Measurements from ENCODE around the gene CYP26B1.

CYP26B1 gene

GRCh38 chr2:72134997-72135800 lies 12.5 kb downstream of the CYP26B1 start:
- no peak overlapping the region for H3K4me3 ChIP-seq (replicated peaks; ENCODE audit: low read depth, low read length)
- no peak for DNase-seq (ENCODE audit: low read depth)
- no peak for TF ChIP-seq CTCF (IDR thresholded peaks at IDR 0.05; ENCODE audit: low read length, missing control alignments)

- no peak for TF ChIP-seq CTCF (IDR thresholded peaks at IDR 0.05; ENCODE audit: low read length, missing control alignments)
- DNase-seq (ENCODE audit: low read depth) = no peak
- H3K4me3 ChIP-seq (replicated peaks; ENCODE audit: low read depth, low read length) = no peak overlapping the region
Measured at GRCh38 chr2:72134408-72134996, 13.2 kb downstream of the CYP26B1 start.

- DNase-seq (ENCODE audit: low read depth) = no peak
- H3K4me3 ChIP-seq (replicated peaks; ENCODE audit: low read depth, low read length) = no peak overlapping the region
- TF ChIP-seq CTCF (IDR thresholded peaks at IDR 0.05; ENCODE audit: low read length, missing control alignments) = no peak
Measured at GRCh38 chr2:72133721-72134407, 13.8 kb downstream of the CYP26B1 start.

GRCh38 chr2:72132981-72133720 lies 14.5 kb downstream of the CYP26B1 start:
- no peak for DNase-seq (ENCODE audit: low read depth)
- TF ChIP-seq CTCF (IDR thresholded peaks at IDR 0.05; ENCODE audit: low read length, missing control alignments) = no peak

GRCh38 chr2:72131916-72132841 lies 15.5 kb downstream of the CYP26B1 start:
- no peak for TF ChIP-seq CTCF (IDR thresholded peaks at IDR 0.05; ENCODE audit: low read length, missing control alignments)

More at GRCh38 chr2:72132981-72133720, 14.5 kb downstream of the CYP26B1 start:
- no peak overlapping the region for H3K4me3 ChIP-seq (replicated peaks; ENCODE audit: low read depth, low read length)

More at GRCh38 chr2:72131916-72132841, 15.5 kb downstream of the CYP26B1 start:
- no peak overlapping the region for H3K4me3 ChIP-seq (replicated peaks; ENCODE audit: low read depth, low read length)
- no peak for DNase-seq (ENCODE audit: low read depth)
